HEK293 (cell line): ENCODE results near the gene NOS1AP.

Experiments
- BCL11A ChIP-seq: fragments of 450-650 bp; formaldehyde crosslinking; IDR thresholded peaks from 2 replicates; pipeline ENCODE4 v1.5.1; 2016; ENCODE audit warnings: low read depth, missing biosample characterization, missing genetic modification characterization
- HOXD13 ChIP-seq: sonication (generic); formaldehyde crosslinking; IDR thresholded peaks from 2 replicates; pipeline ENCODE4 v1.8.0; 2022; ENCODE audit warnings: missing genetic modification reagents, borderline replicate concordance
- KLF1 ChIP-seq: fragments of 450-650 bp; formaldehyde crosslinking; IDR thresholded peaks from 2 replicates; pipeline ENCODE4 v1.5.1; 2016; ENCODE audit warnings: missing biosample characterization, missing genetic modification characterization
- KLF7 ChIP-seq: fragments of 450-650 bp; formaldehyde crosslinking; IDR thresholded peaks from 2 replicates; pipeline ENCODE4 v1.5.1; 2016; ENCODE audit warnings: missing biosample characterization, missing genetic modification characterization, borderline replicate concordance
- KLF9 ChIP-seq: fragments of 450-650 bp; formaldehyde crosslinking; IDR thresholded peaks from 2 replicates; pipeline ENCODE4 v1.5.1; 2016; ENCODE audit warnings: missing biosample characterization, missing genetic modification characterization, low read depth
- OSR2 ChIP-seq: fragments of 450-650 bp; formaldehyde crosslinking; IDR thresholded peaks from 2 replicates; pipeline ENCODE4 v1.5.1; 2016; ENCODE audit warnings: missing biosample characterization, missing genetic modification characterization
- PRDM4 ChIP-seq: fragments of 450-650 bp; formaldehyde crosslinking; IDR thresholded peaks from 2 replicates; pipeline ENCODE4 v1.5.1; 2017; ENCODE audit warnings: missing biosample characterization, missing genetic modification characterization
- SETDB1 ChIP-seq: IDR thresholded peaks from one replicate; pipeline ENCODE4 v1.6.1; 2017; ENCODE audit warnings: mild to moderate bottlenecking, low read length, moderate library complexity, mixed read lengths; ENCODE audit not compliant: insufficient read length
- ZBTB17 ChIP-seq: fragments of 450-650 bp; formaldehyde crosslinking; IDR thresholded peaks from 2 replicates; pipeline ENCODE4 v1.5.1; 2016; ENCODE audit warnings: missing biosample characterization, missing genetic modification characterization
- ZBTB48 ChIP-seq: fragments of 450-650 bp; formaldehyde crosslinking; IDR thresholded peaks from 2 replicates; pipeline ENCODE4 v1.5.1; 2016; ENCODE audit warnings: missing biosample characterization, missing genetic modification characterization
- ZNF335 ChIP-seq: fragments of 450-650 bp; formaldehyde crosslinking; conservative IDR thresholded peaks from 2 replicates; pipeline ENCODE4 v1.5.1; 2016; ENCODE audit warnings: missing biosample characterization, missing genetic modification characterization
- ZNF341 ChIP-seq: fragments of 450-650 bp; formaldehyde crosslinking; IDR thresholded peaks from 2 replicates; pipeline ENCODE4; 2016; ENCODE audit warnings: low read depth, missing biosample characterization, missing genetic modification characterization
- ZNF585B ChIP-seq: fragments of 450-650 bp; formaldehyde crosslinking; IDR thresholded peaks from 2 replicates; pipeline ENCODE4 v1.5.1; 2016; ENCODE audit warnings: missing biosample characterization, missing genetic modification characterization
- ZNF843 ChIP-seq: fragments of 450-650 bp; formaldehyde crosslinking; IDR thresholded peaks from 2 replicates; pipeline ENCODE4 v1.5.1; 2016; ENCODE audit warnings: missing biosample characterization, missing genetic modification characterization
- ZXDB ChIP-seq: fragments of 450-650 bp; formaldehyde crosslinking; IDR thresholded peaks from 2 replicates; pipeline ENCODE4 v1.5.1; 2016; ENCODE audit warnings: missing biosample characterization, missing genetic modification characterization
- TF ChIP-seq, protein P1 (sequence below): fragments of 450-650 bp; formaldehyde crosslinking; IDR thresholded peaks from 2 replicates; pipeline ENCODE4 v1.5.1; 2016; ENCODE audit warnings: missing biosample characterization, missing genetic modification characterization, borderline replicate concordance
- TF ChIP-seq, protein P2 (sequence below): fragments of 450-650 bp; formaldehyde crosslinking; IDR thresholded peaks from 2 replicates; pipeline ENCODE4 v1.5.1; 2016; ENCODE audit warnings: missing biosample characterization, missing genetic modification characterization

NOS1AP gene

DNA sequence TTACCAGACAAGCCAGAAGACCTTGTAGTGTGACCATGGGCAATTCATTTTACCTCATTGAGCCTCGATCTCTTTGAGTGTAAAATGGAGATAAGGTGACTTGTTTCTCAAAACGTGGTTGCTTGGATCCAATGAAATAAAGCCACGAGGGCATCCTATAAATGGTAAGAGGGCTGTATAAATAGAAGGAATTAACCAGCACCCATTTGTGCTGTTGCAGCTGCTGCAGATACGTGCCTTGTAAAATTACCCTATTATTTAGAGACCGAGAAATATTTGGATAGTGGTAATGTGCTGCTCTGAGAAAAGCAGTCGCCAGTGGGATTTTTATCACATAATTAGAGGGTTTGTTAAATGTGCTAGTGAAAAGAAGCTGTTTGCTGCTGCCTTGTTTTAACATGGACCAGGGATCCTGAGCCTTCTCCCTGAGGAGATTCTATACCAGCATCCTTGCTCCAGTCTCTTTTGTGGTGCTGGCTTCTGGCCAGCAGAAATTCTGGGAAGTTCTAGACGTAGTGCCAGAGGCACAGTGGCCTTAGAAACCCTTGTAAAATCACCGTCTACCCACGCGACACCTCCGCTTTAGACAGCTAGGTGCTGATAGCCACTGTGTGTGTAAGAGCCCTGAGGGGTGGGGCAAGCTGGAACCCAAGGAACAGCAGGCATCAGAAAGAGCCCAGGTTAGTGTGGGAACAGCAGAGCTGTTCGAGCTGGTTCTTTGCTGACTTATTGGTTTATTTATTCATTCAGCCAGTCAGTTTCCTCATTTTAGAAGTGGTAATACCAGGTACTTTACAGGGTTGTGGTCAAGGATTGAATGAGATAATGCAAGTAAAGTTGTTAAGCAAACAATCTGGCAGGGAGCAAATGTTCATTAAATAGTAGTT, 137.5 kb downstream of the NOS1AP start (continued):
- TF ChIP-seq, protein P1, sequence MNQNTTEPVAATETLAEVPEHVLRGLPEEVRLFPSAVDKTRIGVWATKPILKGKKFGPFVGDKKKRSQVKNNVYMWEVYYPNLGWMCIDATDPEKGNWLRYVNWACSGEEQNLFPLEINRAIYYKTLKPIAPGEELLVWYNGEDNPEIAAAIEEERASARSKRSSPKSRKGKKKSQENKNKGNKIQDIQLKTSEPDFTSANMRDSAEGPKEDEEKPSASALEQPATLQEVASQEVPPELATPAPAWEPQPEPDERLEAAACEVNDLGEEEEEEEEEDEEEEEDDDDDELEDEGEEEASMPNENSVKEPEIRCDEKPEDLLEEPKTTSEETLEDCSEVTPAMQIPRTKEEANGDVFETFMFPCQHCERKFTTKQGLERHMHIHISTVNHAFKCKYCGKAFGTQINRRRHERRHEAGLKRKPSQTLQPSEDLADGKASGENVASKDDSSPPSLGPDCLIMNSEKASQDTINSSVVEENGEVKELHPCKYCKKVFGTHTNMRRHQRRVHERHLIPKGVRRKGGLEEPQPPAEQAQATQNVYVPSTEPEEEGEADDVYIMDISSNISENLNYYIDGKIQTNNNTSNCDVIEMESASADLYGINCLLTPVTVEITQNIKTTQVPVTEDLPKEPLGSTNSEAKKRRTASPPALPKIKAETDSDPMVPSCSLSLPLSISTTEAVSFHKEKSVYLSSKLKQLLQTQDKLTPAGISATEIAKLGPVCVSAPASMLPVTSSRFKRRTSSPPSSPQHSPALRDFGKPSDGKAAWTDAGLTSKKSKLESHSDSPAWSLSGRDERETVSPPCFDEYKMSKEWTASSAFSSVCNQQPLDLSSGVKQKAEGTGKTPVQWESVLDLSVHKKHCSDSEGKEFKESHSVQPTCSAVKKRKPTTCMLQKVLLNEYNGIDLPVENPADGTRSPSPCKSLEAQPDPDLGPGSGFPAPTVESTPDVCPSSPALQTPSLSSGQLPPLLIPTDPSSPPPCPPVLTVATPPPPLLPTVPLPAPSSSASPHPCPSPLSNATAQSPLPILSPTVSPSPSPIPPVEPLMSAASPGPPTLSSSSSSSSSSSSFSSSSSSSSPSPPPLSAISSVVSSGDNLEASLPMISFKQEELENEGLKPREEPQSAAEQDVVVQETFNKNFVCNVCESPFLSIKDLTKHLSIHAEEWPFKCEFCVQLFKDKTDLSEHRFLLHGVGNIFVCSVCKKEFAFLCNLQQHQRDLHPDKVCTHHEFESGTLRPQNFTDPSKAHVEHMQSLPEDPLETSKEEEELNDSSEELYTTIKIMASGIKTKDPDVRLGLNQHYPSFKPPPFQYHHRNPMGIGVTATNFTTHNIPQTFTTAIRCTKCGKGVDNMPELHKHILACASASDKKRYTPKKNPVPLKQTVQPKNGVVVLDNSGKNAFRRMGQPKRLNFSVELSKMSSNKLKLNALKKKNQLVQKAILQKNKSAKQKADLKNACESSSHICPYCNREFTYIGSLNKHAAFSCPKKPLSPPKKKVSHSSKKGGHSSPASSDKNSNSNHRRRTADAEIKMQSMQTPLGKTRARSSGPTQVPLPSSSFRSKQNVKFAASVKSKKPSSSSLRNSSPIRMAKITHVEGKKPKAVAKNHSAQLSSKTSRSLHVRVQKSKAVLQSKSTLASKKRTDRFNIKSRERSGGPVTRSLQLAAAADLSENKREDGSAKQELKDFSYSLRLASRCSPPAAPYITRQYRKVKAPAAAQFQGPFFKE (tag by site-specific recombination) = no peak
- peak; percentile 42; the same call in 1 of the 2 replicates for TF ChIP-seq PRDM4 (tag by site-specific recombination)
- 0 out of 2 replicates have a peak, but pooled peaks have one; percentile 30 for TF ChIP-seq KLF7 (tag by site-specific recombination)
- TF ChIP-seq HOXD13 (CRISPR knock-in tag) = peak; percentile 71; the same call in 1 of the 2 replicates
- no peak for TF ChIP-seq ZNF585B
- TF ChIP-seq SETDB1 = no peak
- TF ChIP-seq ZNF341 (tag by site-specific recombination) = peak; percentile 98
- peak; percentile 57 for TF ChIP-seq ZNF843
- TF ChIP-seq ZBTB48 (tag by site-specific recombination) = peak; percentile 39; the same call in 1 of the 2 replicates
- TF ChIP-seq, protein P2, sequence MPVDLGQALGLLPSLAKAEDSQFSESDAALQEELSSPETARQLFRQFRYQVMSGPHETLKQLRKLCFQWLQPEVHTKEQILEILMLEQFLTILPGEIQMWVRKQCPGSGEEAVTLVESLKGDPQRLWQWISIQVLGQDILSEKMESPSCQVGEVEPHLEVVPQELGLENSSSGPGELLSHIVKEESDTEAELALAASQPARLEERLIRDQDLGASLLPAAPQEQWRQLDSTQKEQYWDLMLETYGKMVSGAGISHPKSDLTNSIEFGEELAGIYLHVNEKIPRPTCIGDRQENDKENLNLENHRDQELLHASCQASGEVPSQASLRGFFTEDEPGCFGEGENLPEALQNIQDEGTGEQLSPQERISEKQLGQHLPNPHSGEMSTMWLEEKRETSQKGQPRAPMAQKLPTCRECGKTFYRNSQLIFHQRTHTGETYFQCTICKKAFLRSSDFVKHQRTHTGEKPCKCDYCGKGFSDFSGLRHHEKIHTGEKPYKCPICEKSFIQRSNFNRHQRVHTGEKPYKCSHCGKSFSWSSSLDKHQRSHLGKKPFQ (tag by site-specific recombination) = peak; percentile 74
- TF ChIP-seq OSR2 (tag by site-specific recombination) = peak; percentile 77
- TF ChIP-seq KLF9 (tag by site-specific recombination) = no peak
- TF ChIP-seq BCL11A (tag by site-specific recombination) = 0 out of 2 replicates have a peak, but pooled peaks have one; percentile 37
- no peak for TF ChIP-seq KLF1 (tag by site-specific recombination)
- 0 out of 2 replicates have a peak, but pooled peaks have one; percentile 44 for TF ChIP-seq ZXDB
- TF ChIP-seq ZNF335 (tag by site-specific recombination) = 0 out of 2 replicates have a peak, but pooled peaks have one; percentile 12
- peak; percentile 61 for TF ChIP-seq ZBTB17 (tag by site-specific recombination)
